Osteoblast (primary cell): ENCODE results near the gene HRNR. TPM values are rescaled to one million over a fixed set of nuclear protein-coding genes. Genes with fewer than 3 reads are reported as not detected.

Experiments used
- DNase-seq: peaks from one replicate; pipeline ENCODE4 v3.0.0; 2011; ENCODE audit warnings: low spot score, mixed read lengths; ENCODE audit not compliant: insufficient read length; ENCODE audit errors: missing footprints
- H2AFZ ChIP-seq: 2 replicates; pipeline ENCODE4 v1.6.0; 2011; ENCODE audit warnings: mild to moderate bottlenecking, low read length
- H3K27ac ChIP-seq: 2 replicates; pipeline ENCODE4 v1.5.1; 2011; ENCODE audit warnings: mild to moderate bottlenecking, low read depth, low read length, moderate library complexity
- H3K27me3 ChIP-seq: 2 replicates; pipeline ENCODE4 v1.6.0; 2012; ENCODE audit warnings: mild to moderate bottlenecking, control low read depth, inconsistent platforms, low read length, moderate library complexity; ENCODE audit not compliant: insufficient read depth
- H3K36me3 ChIP-seq: 2 replicates; pipeline ENCODE4 v1.5.1; 2011; ENCODE audit warnings: mild to moderate bottlenecking, low read length, control low read depth, moderate library complexity; ENCODE audit not compliant: insufficient read depth
- H3K4me1 ChIP-seq: 2 replicates; pipeline ENCODE4 v1.5.1; 2011; ENCODE audit warnings: mild to moderate bottlenecking, low read length, control low read depth, moderate library complexity; ENCODE audit not compliant: insufficient read depth
- H3K4me2 ChIP-seq: 2 replicates; pipeline ENCODE4 v1.6.0; 2011; ENCODE audit warnings: mild to moderate bottlenecking, low read length; ENCODE audit not compliant: insufficient read depth
- H3K4me3 ChIP-seq: fragments of 200-600 bp; sonication (generic); 3 replicates; pipeline ENCODE4 v1.5.1; 2012; ENCODE audit warnings: mild to moderate bottlenecking, low read length, inconsistent platforms; ENCODE audit not compliant: insufficient read depth
- H3K79me2 ChIP-seq: 2 replicates; pipeline ENCODE4 v1.6.0; 2012; ENCODE audit warnings: mild to moderate bottlenecking, low read length, control low read depth, inconsistent platforms; ENCODE audit not compliant: insufficient read depth
- H3K9me3 ChIP-seq: 2 replicates; pipeline ENCODE4 v1.5.1; 2011; ENCODE audit warnings: low read depth, low read length, control low read depth
- H4K20me1 ChIP-seq: 2 replicates; pipeline ENCODE4 v1.6.0; 2012; ENCODE audit warnings: mild to moderate bottlenecking, low read length, control low read depth; ENCODE audit not compliant: insufficient read depth
- CTCF ChIP-seq: IDR thresholded peaks from 2 replicates; pipeline ENCODE4 v1.5.1; 2011; ENCODE audit warnings: mild to moderate bottlenecking, low read depth, low read length, moderate library complexity; ENCODE audit errors: extremely low read depth
- total RNA-seq: library from RNA; depleted of rRNA; stranded (reverse); fragments of >200 nt; gene quantifications from 2 replicates; pipeline ENCODE4 v1.2.3, GENCODE V29; 2012

HRNR gene
- total RNA-seq, 1 donor = not detected

GRCh38 chr1:152247316-152247715 lies 23.3 kb upstream of the HRNR start:
- no peak overlapping the region for H3K27ac ChIP-seq
- H3K27me3 ChIP-seq = no peaks in the 10 kb centered on the region
- H4K20me1 ChIP-seq = no peaks in the 10 kb centered on the region
- H3K36me3 ChIP-seq = no peaks in the 10 kb centered on the region
- H2AFZ ChIP-seq = no peak overlapping the region
- H3K4me3 ChIP-seq = no peak overlapping the region
- no peaks in the 10 kb centered on the region for H3K9me3 ChIP-seq
- no peaks in the 10 kb centered on the region for H3K4me1 ChIP-seq
- H3K79me2 ChIP-seq = no peaks in the 10 kb centered on the region
- DNase-seq = no peak
- TF ChIP-seq CTCF = no peak
- no peak overlapping the region for H3K4me2 ChIP-seq

- Histone ChIP-seq H3K4me3 (no peak overlapping the region), H2AFZ (no peak overlapping the region), H3K4me1 (no peaks in the 10 kb centered on the region), H3K36me3 (no peaks in the 10 kb centered on the region), H3K4me2 (no peak overlapping the region), H3K27ac (no peak overlapping the region), H3K79me2 (no peaks in the 10 kb centered on the region), H3K9me3 (no peaks in the 10 kb centered on the region), H3K27me3 (no peaks in the 10 kb centered on the region), H4K20me1 (no peaks in the 10 kb centered on the region)
- DNase-seq = no peak
- no peak for TF ChIP-seq CTCF
Measured at GRCh38 chr1:152244576-152245273, 20.7 kb upstream of the HRNR start.

GRCh38 chr1:152237093-152237492 lies 13.1 kb upstream of the HRNR start:
- DNase-seq = no peak
- H3K4me1 ChIP-seq = no peaks in the 10 kb centered on the region
- no peaks in the 10 kb centered on the region for H3K9me3 ChIP-seq
- no peaks in the 10 kb centered on the region for H4K20me1 ChIP-seq
- H3K27ac ChIP-seq = no peak overlapping the region
- no peak overlapping the region for H3K4me2 ChIP-seq
- H3K36me3 ChIP-seq = no peaks in the 10 kb centered on the region
- TF ChIP-seq CTCF = no peak
- H3K27me3 ChIP-seq = no peaks in the 10 kb centered on the region
- no peaks in the 10 kb centered on the region for H3K79me2 ChIP-seq
- no peak overlapping the region for H3K4me3 ChIP-seq
- H2AFZ ChIP-seq = no peak overlapping the region

GRCh38 chr1:152228831-152229230 lies 4.8 kb upstream of the HRNR start:
- no peaks in the 10 kb centered on the region for H3K4me1 ChIP-seq
- H3K36me3 ChIP-seq = no peaks in the 10 kb centered on the region
- no peak overlapping the region for H3K27ac ChIP-seq
- H3K4me2 ChIP-seq = no peak overlapping the region
- no peaks in the 10 kb centered on the region for H4K20me1 ChIP-seq
- H3K9me3 ChIP-seq = no peaks in the 10 kb centered on the region
- no peak overlapping the region for H3K4me3 ChIP-seq
- no peaks in the 10 kb centered on the region for H3K27me3 ChIP-seq
- H2AFZ ChIP-seq = no peak overlapping the region
- DNase-seq = no peak
- TF ChIP-seq CTCF = no peak
- H3K79me2 ChIP-seq = no peaks in the 10 kb centered on the region
